Measurements from ENCODE around the gene RCC2.

DNA sequence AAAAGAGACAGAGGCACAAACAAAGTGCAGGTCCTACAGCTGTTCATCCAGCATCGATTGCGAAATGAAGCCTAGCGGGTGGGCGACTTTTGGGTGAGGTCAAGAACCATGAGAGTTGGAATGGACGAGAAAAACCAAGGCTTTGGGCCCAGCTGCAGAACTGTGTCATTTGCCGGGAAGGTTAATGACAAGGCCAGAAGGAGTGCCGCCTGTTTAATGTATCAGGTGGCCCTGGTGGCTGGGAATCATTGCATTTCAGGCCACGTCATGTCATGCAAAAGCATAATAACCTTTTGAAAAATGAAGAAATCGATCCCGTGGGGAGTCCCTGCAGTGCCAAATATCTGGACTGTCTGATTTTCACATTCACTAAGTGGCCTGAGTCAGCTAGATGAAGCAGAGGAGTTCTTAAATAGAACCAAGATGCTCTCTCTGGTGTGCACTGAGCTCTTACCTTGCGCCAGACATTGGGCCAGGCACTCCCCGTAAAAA is 8.1 kb upstream of the RCC2 start:
- TF ChIP-seq, protein P1, sequence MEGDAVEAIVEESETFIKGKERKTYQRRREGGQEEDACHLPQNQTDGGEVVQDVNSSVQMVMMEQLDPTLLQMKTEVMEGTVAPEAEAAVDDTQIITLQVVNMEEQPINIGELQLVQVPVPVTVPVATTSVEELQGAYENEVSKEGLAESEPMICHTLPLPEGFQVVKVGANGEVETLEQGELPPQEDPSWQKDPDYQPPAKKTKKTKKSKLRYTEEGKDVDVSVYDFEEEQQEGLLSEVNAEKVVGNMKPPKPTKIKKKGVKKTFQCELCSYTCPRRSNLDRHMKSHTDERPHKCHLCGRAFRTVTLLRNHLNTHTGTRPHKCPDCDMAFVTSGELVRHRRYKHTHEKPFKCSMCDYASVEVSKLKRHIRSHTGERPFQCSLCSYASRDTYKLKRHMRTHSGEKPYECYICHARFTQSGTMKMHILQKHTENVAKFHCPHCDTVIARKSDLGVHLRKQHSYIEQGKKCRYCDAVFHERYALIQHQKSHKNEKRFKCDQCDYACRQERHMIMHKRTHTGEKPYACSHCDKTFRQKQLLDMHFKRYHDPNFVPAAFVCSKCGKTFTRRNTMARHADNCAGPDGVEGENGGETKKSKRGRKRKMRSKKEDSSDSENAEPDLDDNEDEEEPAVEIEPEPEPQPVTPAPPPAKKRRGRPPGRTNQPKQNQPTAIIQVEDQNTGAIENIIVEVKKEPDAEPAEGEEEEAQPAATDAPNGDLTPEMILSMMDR (IDR thresholded peaks at IDR 0.05): no peak
- TF ChIP-seq ZFX (IDR thresholded peaks at IDR 0.05; ENCODE audit: borderline replicate concordance): no peak
